Stimulated activated CD8-positive, alpha-beta memory T cell treated with anti-CD3 and anti-CD28 coated beads, Interleukin-4, amount 100 ng/mL, for 24 hours (primary cell): ENCODE results near the gene OTUD3.
A peak's percentile ranks its signal among the peaks of the same experiment; 100 is the strongest.
"Not testable (repeated sequence)": the region's sequence is repeated elsewhere in the genome, so short reads cannot be mapped to it uniquely, and the experiment has no call there.

ENCODE experiments used
- DNase-seq: peaks from one replicate; pipeline ENCODE4 v3.0.0-alpha.2; 2020; ENCODE audit warnings: low read depth

The OTUD3 gene

DNA sequence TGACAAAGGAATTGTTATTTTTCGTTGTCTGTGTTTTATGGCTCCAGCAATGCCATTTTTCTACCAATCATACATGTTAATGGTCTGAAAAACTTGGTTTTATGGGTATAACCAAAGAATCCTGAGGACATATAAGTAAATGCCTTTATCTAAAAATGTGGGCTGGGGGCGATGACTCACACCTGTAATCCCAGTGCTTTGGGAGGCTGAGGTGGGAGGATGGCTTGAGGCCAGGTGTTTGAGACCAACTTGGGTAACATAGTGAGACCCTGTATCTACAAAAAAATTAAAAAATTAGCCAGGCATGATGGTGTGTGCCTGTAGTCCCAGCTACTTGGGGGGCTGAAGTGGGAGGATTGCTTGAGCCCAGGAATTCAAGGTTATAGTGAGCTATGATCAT, 12.7 kb upstream of the OTUD3 start:
- not testable (repeated sequence) for DNase-seq

DNA sequence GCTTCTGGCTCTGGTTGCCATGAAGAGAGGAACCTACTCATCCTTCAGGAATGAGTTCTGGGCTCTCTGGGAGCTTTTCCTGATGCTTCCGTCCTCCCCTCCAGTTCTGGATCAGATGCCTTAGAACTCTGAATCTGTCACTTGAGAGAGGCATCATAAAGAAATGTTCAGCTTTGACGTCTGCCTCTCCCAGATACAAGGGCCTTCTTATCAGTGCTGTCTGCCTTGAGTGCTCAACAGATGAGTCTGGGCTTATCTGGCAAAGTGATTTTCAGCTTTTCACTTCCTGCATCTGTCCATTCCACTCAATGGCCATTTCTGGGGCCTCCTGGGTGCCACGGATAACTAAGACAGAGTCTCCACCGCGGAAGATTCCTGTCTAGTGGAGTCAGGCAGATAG, 12.3 kb upstream of the OTUD3 start:
- DNase-seq: no peak

DNA sequence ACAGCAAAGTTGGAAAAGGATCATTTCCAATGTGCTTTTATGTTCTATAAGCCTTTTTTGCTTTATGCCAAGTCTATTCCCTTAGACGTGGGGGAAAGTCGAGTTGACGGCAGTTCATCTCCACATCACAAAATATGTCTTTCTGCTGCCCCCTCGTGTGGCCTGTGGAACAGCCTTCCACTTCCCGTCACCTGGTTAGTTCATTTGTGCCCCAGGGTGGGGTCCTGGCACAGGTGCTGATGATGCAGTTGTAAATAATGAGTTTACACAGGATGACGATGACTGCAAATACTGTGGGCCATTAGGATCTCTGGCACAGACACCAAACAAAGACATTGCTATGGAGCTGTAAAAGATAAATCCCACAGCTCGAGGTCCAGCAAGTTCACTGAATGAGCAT, 10.0 kb upstream of the OTUD3 start:
- no peak for DNase-seq

DNA sequence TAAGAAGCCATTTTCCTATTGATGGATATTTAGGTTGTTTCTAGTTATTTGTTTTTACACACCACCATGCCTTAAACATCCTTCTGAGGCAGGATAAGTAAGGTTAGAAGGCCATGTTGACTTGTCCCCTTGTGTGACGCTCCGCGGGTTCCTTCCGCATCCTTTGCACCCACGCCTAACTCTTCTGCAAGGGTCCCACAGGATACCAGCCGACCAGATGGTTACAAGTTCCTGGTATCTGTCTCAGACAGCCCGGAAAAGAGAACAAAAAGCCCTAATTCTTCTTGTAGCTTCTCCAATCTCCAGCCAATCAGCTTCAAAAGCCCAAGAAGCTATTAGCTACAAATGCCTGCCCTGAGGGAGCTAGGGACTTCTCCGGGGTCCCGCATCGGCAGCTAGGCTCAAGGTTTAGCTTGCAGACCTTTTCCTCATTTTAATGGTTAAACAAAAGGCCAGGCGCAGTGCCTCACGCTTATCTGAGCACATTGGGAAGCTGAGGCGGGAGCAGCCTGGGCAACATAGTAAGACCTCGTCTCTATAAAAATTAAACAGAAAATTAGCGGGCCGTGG, 4.9 kb upstream of the OTUD3 start:
- no peak for DNase-seq

DNA sequence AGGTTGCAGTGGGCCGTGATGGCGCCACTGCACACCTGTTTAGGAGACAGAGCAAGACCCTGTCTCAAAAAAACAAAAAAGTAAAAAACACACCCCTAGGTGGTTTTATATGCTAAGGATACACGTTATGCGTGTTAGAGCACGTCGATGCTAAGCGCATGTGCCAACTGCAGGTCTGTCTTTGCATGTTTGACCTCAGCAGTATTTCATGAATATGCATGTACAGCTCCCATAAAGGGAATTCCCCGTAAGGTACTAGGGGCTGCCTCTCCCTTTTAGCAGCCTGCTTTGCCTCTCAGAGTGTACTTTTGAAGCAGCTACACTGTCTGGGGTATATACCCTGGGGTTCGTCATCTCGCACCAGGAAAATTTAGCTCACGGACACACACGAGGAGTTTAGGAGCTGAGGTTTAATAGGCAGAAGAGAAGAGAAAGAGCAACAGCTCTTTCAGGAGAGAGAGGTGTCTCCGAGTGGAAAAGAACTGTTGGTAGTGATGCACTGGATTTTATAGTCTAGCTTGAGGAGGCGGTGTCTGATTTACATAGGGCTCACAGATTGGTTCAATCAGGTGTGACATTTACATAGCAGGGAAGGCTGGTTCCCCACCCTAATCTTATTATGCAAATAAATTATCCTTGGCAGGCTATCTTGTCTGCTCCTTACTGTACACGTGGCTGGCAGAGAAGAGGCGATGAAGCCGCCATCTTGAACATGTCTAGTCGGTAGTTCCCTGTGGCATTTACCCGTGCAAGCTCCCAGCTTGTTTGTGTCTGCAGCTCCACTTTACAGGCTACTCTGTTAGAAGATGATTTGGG, 4.2 kb upstream of the OTUD3 start:
- DNase-seq: no peak

DNA sequence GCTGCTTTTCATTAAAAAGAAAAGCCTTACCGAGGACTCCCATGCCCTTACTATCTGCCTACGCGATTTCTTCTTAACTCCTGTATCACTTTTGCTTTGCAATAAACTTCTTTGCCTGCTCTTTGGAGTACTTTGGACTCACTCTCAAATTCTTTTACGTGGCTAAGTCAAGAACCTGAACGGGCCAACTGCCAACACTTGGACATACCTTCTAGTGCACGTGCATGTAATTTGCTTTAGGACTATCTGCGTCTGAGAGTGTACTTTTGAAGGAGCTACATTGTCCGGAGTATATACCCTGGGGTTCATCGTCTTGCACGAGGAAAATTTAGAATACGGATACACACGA, 3.6 kb upstream of the OTUD3 start:
- no peak for DNase-seq

DNA sequence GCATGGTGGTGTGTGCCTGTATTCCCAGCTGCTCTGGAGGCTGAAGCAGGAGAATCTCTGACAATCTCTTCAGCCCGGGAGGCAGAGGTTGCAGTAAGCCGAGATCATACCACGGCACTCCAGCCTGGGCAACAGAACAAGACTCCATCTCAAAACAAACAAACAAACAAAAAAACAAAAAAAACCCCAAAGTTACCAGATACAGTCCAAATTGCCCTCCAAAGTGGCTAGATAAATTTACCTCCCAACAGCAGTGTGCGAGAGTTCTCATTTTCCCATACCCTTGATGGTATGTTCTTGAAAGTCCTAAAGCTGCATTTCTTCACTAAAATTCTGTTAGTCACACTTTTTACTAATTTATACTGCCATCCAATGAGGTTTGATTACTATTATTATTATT, 3.0 kb upstream of the OTUD3 start:
- DNase-seq: no peak

DNA sequence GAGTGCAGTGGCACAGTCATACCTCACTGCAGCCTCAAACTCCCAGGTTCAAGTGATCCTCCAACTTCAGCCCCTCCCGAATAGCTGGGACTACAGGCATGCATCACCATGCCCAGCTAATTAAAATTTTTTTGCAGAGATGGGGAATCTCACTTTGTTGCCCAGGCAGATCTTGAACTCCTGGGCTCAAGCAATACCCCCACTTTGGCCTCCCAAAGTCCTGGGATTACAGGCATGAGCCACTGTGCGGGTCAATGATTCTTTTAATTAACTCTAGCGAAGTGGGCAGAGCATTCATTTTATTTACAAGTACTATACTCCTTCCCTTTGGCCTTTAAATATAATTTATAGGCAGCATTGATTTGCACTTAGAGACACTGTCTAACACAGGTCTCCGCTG, 2.5 kb upstream of the OTUD3 start:
- no peak for DNase-seq

DNA sequence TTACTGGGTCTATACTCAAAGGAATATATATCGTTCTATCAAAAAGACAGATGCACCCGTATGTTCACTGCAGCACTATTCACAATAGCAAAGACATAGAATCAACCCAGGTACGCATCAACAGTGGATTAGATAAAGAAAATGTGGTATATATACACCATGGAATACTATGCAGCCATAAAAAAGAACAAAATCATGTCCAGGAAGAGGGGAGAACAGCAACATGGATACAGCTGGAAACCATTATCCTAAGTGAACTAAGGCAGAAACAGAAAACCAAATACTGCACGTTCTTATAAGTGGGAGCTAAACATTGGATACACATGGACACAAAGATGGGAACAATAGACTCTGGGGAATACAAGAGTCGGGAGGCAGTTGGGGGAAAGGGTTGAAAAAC, 1.4 kb upstream of the OTUD3 start:
- not testable (repeated sequence) for DNase-seq

DNA sequence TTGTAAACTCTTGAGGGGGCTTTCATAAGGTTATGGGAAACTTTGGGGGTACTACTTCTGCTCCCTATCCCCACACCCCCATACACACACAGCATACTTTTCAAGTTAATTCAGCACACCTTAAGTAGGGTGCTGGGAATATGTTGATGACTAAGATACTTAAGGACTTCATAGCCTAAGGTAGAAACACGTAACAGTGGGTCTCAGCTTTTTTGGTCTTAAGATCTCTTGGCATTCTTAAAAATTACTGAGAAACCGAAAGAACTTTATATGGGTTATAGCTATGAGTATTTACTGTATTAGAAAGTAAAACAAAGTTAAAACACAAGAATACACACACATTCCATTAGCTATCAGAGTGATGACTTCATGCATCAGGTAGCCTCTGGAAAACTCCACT, 2.1 kb downstream of the OTUD3 start:
- no peak for DNase-seq

DNA sequence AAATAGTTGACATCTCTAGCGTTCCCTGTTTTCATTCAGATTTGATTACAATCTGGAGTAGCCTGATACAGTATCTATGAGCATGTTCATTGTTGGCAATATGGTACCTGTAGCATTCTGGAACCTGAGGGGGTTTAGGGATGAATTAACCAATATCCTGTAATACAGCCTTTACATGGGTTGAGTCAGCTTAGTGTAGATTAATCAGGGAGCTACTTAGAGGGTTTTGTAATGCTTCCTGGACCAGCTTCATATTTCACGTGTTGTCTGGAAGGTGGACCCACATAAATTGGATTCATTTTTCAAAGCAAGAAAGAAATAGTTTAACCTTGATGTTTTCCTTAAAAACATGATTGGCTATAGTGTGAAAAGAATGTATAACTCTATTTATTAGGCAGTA, 3.6 kb downstream of the OTUD3 start:
- DNase-seq: no peak

DNA sequence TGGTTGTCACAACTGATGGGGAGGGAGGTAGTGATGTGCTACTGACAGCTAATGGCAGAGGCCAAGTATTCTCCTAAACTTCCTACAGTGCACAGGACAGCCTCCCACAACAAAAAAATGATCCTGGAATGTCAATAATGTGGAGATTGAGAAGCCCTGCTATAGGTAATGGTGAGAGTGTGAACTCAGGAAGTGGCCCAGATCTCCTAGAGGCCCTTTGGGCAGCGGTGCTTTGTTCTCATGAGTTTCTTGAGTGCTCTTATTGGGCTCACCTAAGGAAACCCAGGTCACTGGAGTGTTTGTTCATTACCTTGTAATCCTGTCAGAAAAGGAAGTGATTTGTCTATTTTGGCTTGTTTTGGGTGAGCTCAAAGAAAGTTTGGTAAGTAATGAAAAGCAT, 5.9 kb downstream of the OTUD3 start:
- no peak for DNase-seq

DNA sequence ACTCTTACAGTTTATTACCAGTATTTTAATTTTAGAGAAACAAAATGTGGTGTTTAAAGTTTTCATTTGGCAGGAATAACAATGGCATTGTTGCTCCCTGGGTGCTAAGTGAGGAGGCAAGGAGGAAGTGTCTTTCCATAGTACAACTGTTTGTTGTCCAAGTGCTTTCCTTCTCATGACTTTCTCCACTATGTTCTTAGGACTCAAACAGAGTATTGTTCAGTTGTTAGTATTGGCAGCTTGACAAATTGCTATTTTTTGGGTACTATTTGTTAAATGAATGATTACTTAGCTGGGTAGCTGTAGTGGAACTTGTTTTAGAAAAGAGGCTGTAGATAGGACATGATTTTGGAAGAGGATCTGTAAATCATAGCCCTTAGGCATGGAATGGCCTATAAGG, 7.5 kb downstream of the OTUD3 start:
- no peak for DNase-seq

DNA sequence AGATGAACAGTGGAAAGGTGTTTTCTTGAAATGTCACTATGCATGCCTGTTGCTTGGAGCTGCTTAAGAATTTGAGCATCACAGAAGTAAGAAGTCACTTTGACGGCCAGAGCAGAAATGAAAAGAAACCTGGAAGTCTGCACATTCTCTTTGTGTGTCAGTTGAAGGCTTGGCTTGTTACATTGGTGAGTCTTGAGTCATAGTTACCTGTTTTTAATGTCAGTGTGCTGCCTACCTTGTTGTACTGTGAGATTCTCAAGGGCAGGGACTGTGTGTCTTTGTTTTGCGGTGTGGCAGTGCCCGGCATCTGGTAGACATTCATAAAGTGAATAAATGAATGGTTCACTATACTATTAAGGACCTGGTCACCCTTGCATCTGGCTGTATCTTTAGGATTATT, 9.9 kb downstream of the OTUD3 start:
- DNase-seq: no peak

DNA sequence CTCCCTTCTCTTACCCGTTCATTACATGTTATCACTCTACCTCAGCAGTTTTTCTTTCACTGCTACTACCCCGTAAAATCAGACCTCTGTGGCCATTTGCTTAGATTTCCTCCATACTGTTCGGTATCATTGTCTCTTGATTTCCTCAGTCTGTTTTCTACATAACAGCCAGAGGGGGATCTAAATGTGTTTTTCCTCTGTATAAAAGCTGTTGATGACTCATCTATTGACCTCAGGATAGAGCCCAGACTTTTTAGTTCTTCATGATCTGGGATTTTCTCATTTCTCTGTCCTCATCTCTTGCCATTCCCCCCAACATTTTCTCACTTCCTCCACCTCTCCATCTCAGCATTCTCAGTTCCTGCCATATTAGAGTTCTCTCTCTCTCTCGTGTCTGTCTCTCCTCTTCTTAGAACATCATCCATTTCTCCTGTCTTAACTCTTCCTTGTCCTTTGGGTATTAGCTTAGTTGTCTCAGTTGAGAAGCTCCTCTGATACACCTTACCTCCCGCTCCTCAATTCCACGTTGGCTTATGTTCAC, 10.5 kb downstream of the OTUD3 start:
- DNase-seq: no peak

DNA sequence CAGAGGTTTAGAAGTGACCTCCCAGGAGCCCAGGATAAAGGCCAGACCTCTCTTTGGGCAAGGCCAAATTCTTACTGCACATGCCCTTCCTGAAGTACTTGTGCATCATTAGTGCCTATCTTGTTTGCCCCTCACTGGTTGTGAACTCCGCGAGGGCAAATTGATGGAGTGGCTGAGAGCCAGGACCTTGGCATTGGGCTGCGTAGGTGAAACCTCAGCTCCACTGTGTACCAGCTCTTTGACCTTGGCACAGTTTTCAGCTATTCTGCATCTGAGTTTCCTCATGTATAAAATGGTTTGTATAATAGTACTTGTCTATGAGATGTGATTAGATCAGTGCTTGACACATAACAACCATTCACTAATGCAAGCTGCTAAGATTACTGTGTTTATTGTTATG, 11.5 kb downstream of the OTUD3 start:
- no peak for DNase-seq

DNA sequence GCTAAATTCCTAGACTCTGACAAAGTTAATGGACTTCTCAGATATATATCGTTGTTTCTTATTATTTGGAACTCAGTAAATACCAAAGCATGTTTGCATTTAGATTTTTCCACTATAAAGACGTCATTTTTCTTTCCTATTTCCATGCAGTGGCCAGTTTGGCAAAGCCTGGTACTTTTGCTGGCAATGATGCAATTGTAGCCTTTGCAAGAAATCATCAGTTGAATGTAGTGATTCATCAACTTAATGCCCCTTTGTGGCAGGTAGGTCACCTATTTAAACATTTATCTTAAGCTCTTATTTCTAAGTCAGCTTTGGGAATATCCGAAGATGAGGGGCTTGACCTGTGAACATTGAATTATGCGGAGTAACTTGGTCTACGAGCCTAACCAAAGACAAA, 12.0 kb downstream of the OTUD3 start:
- no peak for DNase-seq

DNA sequence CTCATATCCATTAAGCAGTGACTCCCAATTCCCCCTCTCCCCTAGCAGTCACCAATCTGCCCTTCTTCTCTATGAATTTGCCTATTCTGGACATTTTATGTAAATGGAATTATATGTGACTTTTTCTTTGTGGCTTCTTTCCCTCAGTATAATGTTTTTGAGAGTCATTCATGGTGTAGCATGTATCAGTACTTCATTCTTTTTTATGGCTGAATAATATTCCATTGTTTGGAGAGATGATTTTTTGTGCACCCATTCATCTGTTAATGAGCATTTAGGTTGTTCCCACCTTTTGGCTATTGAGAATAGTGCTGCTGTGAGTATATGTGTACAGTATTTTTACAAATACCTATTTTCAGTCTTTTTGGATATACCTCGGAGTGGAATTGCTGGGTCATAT, 19.5 kb downstream of the OTUD3 start:
- no peak for DNase-seq

DNA sequence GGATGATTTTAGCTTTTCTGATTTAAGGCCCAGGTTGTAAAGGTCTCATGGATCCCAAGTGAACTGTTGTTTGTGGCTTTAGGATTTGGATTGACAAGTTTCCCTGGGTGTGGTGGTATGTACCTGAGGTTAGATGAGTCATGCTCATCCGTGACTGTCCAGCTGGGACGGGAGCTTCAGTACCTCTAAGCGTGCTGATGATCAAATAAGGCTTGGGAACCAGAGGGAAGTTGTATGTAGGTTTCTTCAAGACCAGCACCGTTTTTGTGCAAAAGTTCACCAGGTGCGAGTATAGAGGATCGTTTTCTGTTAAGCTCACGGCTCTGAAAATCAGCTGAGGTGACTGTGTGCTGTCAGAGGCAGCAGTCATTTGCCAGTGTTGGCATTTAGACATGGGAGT, 21.4 kb downstream of the OTUD3 start:
- no peak for DNase-seq

DNA sequence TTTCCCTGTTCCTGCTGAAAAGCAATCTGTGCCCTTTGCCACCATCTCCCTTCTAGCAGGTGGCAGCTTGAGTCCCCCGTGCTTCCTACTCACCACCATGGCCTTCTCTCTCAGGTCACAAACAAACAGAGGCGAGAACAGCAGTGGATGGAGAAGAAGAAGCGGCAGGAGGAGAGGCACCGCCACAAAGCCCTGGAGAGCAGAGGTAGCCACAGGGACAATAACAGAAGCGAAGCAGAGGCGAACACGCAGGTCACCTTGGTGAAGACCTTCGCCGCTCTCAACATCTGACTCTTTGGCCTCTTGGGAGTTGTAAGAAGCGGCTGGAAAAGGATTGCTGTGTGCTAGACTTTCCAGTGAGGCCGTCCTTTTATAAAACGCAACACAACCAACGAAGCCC, 25.3 kb downstream of the OTUD3 start:
- DNase-seq: no peak

DNA sequence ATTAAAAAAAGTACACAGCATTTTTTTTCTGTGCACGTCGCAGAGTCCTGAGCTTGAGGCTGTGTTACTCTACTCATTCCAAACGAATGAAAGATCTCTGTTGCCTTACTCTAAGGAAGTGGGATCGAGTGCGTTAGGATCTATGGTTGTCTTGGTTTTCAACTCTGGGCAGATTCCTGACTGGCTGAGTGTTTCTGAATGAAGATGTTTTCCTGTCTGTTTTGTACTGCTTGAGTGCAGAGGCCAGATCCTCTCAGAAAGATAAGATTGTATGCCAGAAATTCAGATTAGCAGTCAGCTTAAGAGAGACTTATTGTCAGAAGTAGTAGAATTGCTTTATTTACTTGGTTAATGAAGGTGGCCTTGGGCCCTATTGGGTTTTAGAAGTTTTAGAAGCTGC, 27.2 kb downstream of the OTUD3 start:
- DNase-seq: no peak

DNA sequence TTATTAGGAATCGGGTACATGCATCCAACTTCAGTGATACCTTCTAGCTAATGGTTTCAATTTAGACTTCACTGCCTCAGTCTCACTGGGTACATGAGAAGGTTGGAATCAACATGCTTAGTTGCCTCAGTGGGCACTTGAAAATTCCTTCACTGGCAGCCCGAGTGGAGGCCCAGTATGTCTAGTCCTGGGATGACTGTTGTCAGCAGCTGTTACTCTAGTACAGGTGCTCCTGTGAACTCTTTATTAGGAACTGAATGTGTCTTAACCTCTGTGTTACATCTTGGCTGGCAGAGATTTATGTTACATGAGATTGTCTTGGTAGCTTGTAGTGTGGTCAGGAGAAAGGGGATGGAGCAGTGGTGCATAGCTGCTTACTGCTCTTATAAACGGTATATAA, 27.8 kb downstream of the OTUD3 start:
- DNase-seq: no peak

DNA sequence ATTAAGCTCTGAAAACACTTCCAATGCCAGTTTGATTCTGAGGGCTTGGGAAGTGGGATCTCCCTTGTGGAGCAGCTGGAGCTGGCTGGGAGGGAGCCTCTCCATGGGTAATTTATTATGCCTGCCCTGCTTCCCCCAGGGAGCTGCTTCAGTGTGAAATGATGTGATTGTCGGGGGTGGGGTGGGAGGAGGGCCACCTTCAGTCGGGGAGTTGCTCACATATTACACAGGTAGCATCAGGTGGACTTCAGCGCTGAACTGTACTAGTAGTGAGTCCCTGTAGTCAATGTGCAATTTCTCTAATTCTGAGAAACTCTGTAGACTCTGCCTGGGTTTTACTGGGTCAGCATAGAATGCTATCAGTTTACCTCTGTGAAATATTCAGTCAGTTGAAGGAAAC, 28.5 kb downstream of the OTUD3 start:
- no peak for DNase-seq

DNA sequence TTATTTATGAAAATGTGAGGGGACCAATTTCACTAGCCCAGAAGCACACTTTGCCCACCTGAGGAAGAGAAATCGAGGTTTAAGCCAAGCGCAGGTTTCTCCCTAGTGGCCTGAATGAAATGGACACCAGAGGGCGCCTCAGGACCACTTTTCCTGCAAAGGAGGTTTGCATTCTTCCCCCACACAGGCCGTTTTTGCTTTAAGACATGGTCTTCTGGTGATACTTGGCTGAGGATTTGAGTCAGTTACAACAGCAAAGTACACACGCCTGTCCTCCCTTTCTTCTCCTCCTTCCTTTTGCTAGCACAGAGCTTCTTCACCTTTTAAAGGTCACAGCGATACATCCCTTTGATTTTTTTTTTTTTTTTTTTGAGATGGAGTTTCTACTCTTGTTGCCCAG, 35.9 kb downstream of the OTUD3 start:
- DNase-seq: peak; percentile 70
